Measurements from ENCODE around the gene MYH10. TPM values are rescaled to one million over a fixed set of nuclear protein-coding genes. Genes with fewer than 3 reads are reported as not detected.
"Not testable (repeated sequence)": the region's sequence is repeated elsewhere in the genome, so short reads cannot be mapped to it uniquely, and the experiment has no call there.

Gene MYH10
- total and polyA plus RNA-seq, 4 donors: 86.0 to 121 (median 106) TPM

DNA sequence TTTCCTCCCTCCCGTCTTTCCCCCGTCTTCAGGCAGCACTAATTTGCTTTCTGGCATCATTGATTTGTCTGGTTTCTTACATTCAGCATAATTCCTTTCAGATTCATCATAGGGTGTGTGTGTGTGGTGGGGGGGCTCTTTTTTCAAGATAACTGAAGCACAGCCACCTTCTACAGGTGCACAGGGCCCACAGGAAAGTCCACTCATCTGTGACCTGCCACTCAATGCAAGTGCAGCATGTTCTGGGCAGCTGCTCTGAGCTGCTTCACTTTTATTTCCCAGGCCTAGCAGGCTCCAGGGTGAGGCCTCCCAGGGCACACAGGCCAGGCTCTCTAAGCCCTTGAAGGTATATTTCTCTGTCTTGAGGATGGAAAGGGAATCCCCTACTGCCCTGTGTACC is 35.2 kb upstream of the MYH10 start:
- WGBS (ENCODE audit: insufficient coverage): no CpG with 5 or more reads among the region's 2 CpGs
- Histone ChIP-seq H3K36me3 (ENCODE audit: control insufficient read depth, insufficient read depth, low read length) (no peaks in the 10 kb centered on the region), H3K4me1 (ENCODE audit: control insufficient read depth, insufficient read depth, low read length) (no peaks in the 10 kb centered on the region), H3K27ac (ENCODE audit: low read depth, low read length) (no peak overlapping the region), H3K9me3 (ENCODE audit: control insufficient read depth, insufficient read depth, low read length) (no peaks in the 10 kb centered on the region), H3K4me3 (ENCODE audit: low read depth, low read length) (no peak overlapping the region), H3K27me3 (ENCODE audit: control insufficient read depth, insufficient read depth, low read length) (no peaks in the 10 kb centered on the region)
- no peak for DNase-seq (ENCODE audit: low read depth in 4 of 6, low spot score in 6 of 6)

DNA sequence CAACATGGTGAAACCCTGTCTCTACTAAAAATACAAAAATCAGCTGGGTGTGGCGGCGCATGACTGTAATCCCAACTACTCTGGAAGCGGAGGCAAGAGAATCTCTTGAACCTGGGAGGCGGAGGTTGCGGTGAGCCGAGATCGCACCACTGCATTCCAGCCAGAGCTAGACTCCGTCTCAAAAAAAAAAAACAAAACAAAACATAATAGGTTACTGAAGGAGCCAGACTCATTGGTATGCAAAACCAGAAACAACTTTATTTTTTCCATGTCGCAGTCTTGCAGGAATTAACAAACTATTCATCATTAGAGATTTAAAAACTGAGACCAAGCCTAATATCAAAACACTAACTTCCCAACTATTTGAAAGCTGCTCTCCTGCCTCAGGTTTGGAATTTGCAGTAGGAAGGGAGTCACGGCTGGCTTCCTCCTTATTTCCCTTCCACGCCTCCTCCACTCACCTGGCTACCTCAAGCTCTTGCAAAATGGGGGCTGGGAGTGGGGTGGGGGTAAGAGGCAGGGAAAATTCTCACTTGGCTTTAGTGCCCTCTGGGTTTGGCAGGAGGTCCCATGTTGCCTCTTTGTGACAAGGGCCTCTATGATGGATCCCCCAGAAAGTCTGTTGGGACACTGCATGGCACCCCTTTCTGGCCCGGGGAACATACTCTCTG is 34.1 kb upstream of the MYH10 start:
- H3K27ac ChIP-seq (ENCODE audit: low read depth, low read length): no peak overlapping the region
- 90% methylated on average over 8 of the region's 12 CpGs for WGBS (ENCODE audit: insufficient coverage)
- no peaks in the 10 kb centered on the region for H3K27me3 ChIP-seq (ENCODE audit: control insufficient read depth, insufficient read depth, low read length)
- no peaks in the 10 kb centered on the region for H3K36me3 ChIP-seq (ENCODE audit: control insufficient read depth, insufficient read depth, low read length)
- H3K9me3 ChIP-seq (ENCODE audit: control insufficient read depth, insufficient read depth, low read length): no peaks in the 10 kb centered on the region
- no peak overlapping the region for H3K4me3 ChIP-seq (ENCODE audit: low read depth, low read length)
- H3K4me1 ChIP-seq (ENCODE audit: control insufficient read depth, insufficient read depth, low read length): no peaks in the 10 kb centered on the region
- no peak for DNase-seq (ENCODE audit: low read depth in 4 of 6, low spot score in 6 of 6)

DNA sequence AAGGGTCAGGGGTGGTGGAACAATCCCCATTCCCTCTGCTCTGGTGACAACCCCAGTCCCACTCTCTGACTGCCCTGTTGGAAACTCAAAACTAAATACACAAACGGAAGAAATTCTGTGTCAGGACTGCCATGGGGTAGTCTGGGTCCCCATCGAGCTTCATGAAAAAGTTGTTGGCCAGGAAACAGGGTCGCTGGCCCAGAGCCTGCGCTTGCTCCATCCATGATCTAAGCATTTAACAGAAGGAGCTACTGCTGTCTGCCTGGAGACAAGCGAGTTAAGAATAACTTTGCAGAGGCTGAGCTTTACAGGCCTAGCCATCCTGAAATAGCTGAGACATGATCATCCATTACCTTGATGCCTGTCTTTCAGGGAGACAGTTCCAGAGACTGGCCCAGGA is 32.4 kb upstream of the MYH10 start:
- no peak overlapping the region for H3K4me3 ChIP-seq (ENCODE audit: low read depth, low read length)
- H3K27ac ChIP-seq (ENCODE audit: low read depth, low read length): no peak overlapping the region
- H3K4me1 ChIP-seq (ENCODE audit: control insufficient read depth, insufficient read depth, low read length): no peaks in the 10 kb centered on the region
- WGBS (ENCODE audit: insufficient coverage): 88% methylated on average over 5 of the region's 5 CpGs
- no peaks in the 10 kb centered on the region for H3K9me3 ChIP-seq (ENCODE audit: control insufficient read depth, insufficient read depth, low read length)
- H3K36me3 ChIP-seq (ENCODE audit: control insufficient read depth, insufficient read depth, low read length): no peaks in the 10 kb centered on the region
- no peak for DNase-seq (ENCODE audit: low read depth in 4 of 6, low spot score in 6 of 6)
- no peaks in the 10 kb centered on the region for H3K27me3 ChIP-seq (ENCODE audit: control insufficient read depth, insufficient read depth, low read length)

DNA sequence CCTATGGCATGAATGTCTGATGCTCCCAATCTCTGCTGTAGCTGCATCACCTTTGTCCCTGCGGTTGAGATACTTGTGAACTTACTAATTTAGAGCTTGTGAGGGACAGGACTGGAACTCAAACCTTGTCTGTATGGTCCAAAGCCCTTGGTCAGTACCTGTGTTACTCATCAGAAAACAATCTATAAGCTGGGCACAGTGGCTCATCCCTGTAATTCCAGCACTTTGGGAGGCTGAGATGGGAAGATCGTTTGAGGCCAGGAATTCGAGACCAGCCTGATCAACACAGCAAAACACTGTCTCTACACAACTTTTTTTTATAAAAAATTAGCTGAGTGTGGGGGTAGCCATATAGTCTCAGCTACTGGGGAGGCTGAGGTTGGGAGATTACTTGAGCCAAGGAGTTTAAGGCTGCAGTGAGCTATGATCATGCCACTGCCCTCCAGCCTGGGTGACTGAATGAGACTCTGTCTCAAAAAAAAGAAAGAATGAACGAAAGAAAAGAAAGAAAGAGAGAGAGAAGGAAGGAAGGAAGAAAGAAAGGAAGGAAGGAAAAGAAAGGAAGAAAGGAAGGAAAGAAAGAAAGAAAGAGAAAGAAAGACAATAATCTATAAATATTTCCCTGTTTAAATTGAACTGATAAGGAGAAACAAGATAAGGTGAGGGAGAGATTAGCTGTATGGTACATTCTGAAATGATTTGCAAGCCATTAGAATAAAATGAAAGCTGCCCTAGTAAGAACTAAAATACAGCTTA is 31.7 kb upstream of the MYH10 start:
- WGBS (ENCODE audit: insufficient coverage): 100% methylated on average over 1 of the region's 4 CpGs
- Histone ChIP-seq H3K4me3 (ENCODE audit: low read depth, low read length) (no peak overlapping the region), H3K9me3 (ENCODE audit: control insufficient read depth, insufficient read depth, low read length) (no peaks in the 10 kb centered on the region), H3K4me1 (ENCODE audit: control insufficient read depth, insufficient read depth, low read length) (no peaks in the 10 kb centered on the region), H3K27me3 (ENCODE audit: control insufficient read depth, insufficient read depth, low read length) (no peaks in the 10 kb centered on the region), H3K27ac (ENCODE audit: low read depth, low read length) (no peak overlapping the region), H3K36me3 (ENCODE audit: control insufficient read depth, insufficient read depth, low read length) (no peaks in the 10 kb centered on the region)
- DNase-seq (ENCODE audit: low read depth in 4 of 6, low spot score in 6 of 6): no peak

DNA sequence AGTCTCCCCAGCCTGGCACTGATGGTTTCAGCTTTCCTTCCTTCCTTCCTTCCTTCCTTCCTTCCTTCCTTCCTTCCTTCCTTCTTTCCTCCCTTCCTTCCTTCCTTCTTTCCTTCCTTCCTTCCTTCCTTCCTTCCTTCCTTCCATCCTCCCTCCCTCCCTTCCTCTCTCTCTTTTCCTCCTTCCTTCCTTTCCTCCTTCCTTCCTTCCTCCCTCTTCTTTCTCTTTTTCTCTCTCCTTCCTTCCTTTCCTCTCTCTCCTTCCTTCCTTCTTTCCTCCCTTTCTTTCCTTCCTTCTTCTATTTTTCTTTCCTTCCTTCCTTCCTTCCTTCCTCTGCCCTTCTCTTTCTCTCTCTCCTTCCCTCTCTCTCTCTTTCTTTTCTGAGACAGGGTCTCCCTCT is 30.2 kb upstream of the MYH10 start:
- not testable (repeated sequence) for H3K4me3 ChIP-seq (ENCODE audit: low read depth, low read length); H3K36me3 ChIP-seq (ENCODE audit: control insufficient read depth, insufficient read depth, low read length); H3K27ac ChIP-seq (ENCODE audit: low read depth, low read length); DNase-seq (ENCODE audit: low read depth in 4 of 6, low spot score in 6 of 6); H3K4me1 ChIP-seq (ENCODE audit: control insufficient read depth, insufficient read depth, low read length); H3K9me3 ChIP-seq (ENCODE audit: control insufficient read depth, insufficient read depth, low read length); H3K27me3 ChIP-seq (ENCODE audit: control insufficient read depth, insufficient read depth, low read length)

DNA sequence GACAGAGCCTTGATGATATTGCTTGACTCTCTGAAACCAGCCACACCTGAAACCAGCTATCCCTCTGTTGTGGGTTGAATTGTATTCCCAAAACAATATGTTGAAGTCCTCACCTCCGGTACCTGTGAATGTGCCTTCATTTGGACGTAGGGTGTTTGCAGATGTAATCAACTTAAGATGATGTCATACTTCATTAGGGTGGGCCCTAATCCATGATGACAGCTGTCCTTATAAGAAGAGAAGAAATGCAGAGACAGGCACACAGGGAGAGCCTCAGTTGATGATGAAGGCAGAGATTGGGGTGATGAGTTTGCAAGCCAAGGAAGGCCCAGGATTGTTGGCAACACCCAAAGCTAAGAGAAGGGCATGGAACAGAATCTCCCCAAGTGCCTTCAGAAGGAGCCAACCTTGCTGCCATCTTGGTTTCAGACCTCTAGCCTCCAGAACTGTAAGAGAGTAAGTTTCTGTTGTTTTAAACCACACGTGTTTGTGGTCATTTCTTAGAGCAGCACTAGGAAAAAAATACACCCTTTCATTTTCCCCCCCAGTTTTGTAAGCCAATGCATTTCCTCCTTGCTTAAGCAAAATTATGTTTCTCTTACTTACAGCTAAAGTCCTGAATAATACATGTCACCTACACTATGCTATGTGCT is 29.4 kb upstream of the MYH10 start:
- no peak overlapping the region for H3K27ac ChIP-seq (ENCODE audit: low read depth, low read length)

DNA sequence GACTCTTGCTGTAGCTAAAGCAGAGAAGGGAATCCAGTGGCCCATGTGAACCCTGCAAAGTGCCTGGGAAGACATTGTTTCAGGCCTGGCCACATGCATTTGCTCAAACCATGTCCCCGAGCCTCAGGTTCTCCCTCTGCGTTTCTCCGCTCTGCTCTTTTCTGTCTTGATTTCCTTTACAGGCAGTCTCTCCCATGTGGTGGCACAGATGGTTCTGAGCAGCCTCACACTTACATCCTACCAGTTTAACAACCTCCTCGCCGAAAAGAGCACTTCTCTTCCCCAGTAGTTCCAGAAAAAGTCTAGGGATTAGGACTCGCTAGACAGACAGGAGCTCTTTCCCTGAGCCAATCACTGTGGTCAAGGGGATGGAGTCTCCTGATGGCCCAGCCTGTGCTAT is 28.3 kb upstream of the MYH10 start:
- H3K27ac ChIP-seq (ENCODE audit: low read depth, low read length): no peak overlapping the region
- no peak for DNase-seq (ENCODE audit: low read depth in 4 of 6, low spot score in 6 of 6)
- H3K36me3 ChIP-seq (ENCODE audit: control insufficient read depth, insufficient read depth, low read length): no peaks in the 10 kb centered on the region
- H3K4me1 ChIP-seq (ENCODE audit: control insufficient read depth, insufficient read depth, low read length): no peaks in the 10 kb centered on the region
- H3K9me3 ChIP-seq (ENCODE audit: control insufficient read depth, insufficient read depth, low read length): no peaks in the 10 kb centered on the region
- H3K27me3 ChIP-seq (ENCODE audit: control insufficient read depth, insufficient read depth, low read length): no peaks in the 10 kb centered on the region
- no peak overlapping the region for H3K4me3 ChIP-seq (ENCODE audit: low read depth, low read length)
- 90% methylated on average over 4 of the region's 6 CpGs for WGBS (ENCODE audit: insufficient coverage)

More for the DNA sequence above, 29.4 kb upstream of the MYH10 start:
- no peaks in the 10 kb centered on the region for H3K27me3 ChIP-seq (ENCODE audit: control insufficient read depth, insufficient read depth, low read length)
- DNase-seq (ENCODE audit: low read depth in 4 of 6, low spot score in 6 of 6): no peak
- H3K36me3 ChIP-seq (ENCODE audit: control insufficient read depth, insufficient read depth, low read length): no peaks in the 10 kb centered on the region
- no peak overlapping the region for H3K4me3 ChIP-seq (ENCODE audit: low read depth, low read length)
- WGBS (ENCODE audit: insufficient coverage): 94% methylated on average over 2 of the region's 3 CpGs
- no peaks in the 10 kb centered on the region for H3K4me1 ChIP-seq (ENCODE audit: control insufficient read depth, insufficient read depth, low read length)
- H3K9me3 ChIP-seq (ENCODE audit: control insufficient read depth, insufficient read depth, low read length): no peaks in the 10 kb centered on the region

DNA sequence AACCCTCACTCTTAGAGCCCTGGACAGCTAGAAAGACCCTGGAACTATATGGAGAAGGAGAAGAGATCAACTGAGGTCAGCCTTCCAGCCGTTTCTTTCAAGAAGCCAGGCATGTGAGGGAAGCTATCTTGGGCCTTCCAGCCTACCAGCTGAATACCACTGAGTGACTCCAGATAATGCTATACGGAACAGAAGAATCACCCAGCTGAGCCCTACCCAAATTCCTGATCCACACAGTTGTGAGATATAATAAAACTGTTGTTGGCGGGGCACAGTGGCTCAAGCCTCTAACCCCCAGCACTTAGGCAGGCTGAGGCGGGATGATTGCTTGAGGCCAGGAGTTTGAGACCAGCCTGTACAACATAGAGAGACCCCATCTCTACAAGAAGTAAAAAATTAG is 26.2 kb upstream of the MYH10 start:
- Histone ChIP-seq H3K27me3 (ENCODE audit: control insufficient read depth, insufficient read depth, low read length) (no peaks in the 10 kb centered on the region), H3K4me3 (ENCODE audit: low read depth, low read length) (no peak overlapping the region), H3K9me3 (ENCODE audit: control insufficient read depth, insufficient read depth, low read length) (no peaks in the 10 kb centered on the region), H3K36me3 (ENCODE audit: control insufficient read depth, insufficient read depth, low read length) (no peaks in the 10 kb centered on the region), H3K27ac (ENCODE audit: low read depth, low read length) (no peak overlapping the region), H3K4me1 (ENCODE audit: control insufficient read depth, insufficient read depth, low read length) (no peaks in the 10 kb centered on the region)
- WGBS (ENCODE audit: insufficient coverage): no CpG with 5 or more reads among the region's 4 CpGs
- no peak for DNase-seq (ENCODE audit: low read depth in 4 of 6, low spot score in 6 of 6)

DNA sequence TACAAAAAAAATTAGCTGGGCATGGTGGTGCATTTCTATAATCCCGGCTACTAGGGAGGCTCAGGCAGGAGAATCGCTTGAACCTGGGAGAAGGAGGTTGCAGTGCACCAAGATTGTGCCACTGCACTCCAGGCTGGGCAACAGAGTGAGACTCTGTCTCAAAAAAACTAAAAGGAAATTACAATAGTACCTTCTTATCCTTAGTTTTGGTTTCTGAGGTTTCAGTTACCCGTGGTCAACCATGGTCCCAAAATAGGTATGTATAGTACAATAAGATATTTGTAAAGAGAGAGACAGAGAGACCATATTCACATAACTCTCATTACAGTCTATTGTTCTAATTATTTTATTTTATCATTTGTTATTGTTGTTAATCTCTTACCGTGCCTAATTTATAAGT is 24.3 kb upstream of the MYH10 start:
- no peak for DNase-seq (ENCODE audit: low read depth in 4 of 6, low spot score in 6 of 6)
- Histone ChIP-seq H3K4me3 (ENCODE audit: low read depth, low read length) (no peak overlapping the region), H3K27me3 (ENCODE audit: control insufficient read depth, insufficient read depth, low read length) (no peaks in the 10 kb centered on the region), H3K4me1 (ENCODE audit: control insufficient read depth, insufficient read depth, low read length) (no peaks in the 10 kb centered on the region), H3K27ac (ENCODE audit: low read depth, low read length) (no peak overlapping the region), H3K9me3 (ENCODE audit: control insufficient read depth, insufficient read depth, low read length) (no peaks in the 10 kb centered on the region), H3K36me3 (ENCODE audit: control insufficient read depth, insufficient read depth, low read length) (no peaks in the 10 kb centered on the region)
- WGBS (ENCODE audit: insufficient coverage): 100% methylated on average over 2 of the region's 4 CpGs

DNA sequence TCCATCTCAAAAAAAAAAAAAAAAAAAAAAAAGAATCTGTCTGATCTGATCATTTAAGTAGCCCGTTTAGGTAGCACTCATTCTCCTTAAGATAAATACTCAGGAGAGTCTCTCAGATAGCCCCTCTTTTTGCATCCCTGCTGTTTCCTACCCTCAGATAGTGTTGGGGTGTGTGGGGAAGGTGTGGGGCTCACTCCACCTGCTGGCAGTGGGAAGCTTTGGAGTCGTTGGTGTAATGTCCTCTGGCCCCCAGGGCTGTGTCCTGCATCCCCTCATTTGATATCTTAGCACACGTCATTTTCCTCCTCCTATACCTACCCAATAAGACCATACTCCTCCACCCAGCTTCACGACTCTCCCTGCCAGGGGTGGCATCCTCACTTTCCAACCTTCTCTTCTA is 20.5 kb upstream of the MYH10 start:
- 57% methylated on average over 3 of the region's 4 CpGs for WGBS (ENCODE audit: insufficient coverage)
- H3K9me3 ChIP-seq (ENCODE audit: control insufficient read depth, insufficient read depth, low read length): no peaks in the 10 kb centered on the region

More for the DNA sequence above, 20.5 kb upstream of the MYH10 start:
- no peak overlapping the region for H3K27ac ChIP-seq (ENCODE audit: low read depth, low read length)
- no peaks in the 10 kb centered on the region for H3K4me1 ChIP-seq (ENCODE audit: control insufficient read depth, insufficient read depth, low read length)
- no peaks in the 10 kb centered on the region for H3K27me3 ChIP-seq (ENCODE audit: control insufficient read depth, insufficient read depth, low read length)
- H3K36me3 ChIP-seq (ENCODE audit: control insufficient read depth, insufficient read depth, low read length): no peaks in the 10 kb centered on the region
- H3K4me3 ChIP-seq (ENCODE audit: low read depth, low read length): no peak overlapping the region
- no peak for DNase-seq (ENCODE audit: low read depth in 4 of 6, low spot score in 6 of 6)
